Activated T-helper 2 cell treated with anti-CD3 and anti-CD28 coated beads, Interferon-gamma antibody, Interleukin-2, Interleukin-4, amounts not matched to agents 10 μg/mL and 5 μg/mL and 100 μg/mL, durations not matched to agents 14 hours and 24 hours and 36 hours (primary cell): ENCODE results near the gene HOXC5. TPM values are rescaled to one million over a fixed set of nuclear protein-coding genes. Genes with fewer than 3 reads are reported as not detected.
A peak's percentile ranks its signal among the peaks of the same experiment; 100 is the strongest.

Source experiments
- DNase-seq: peaks from one replicate; pipeline ENCODE4 v3.0.0; 2021; ENCODE audit warnings: low spot score
- H3K27ac Mint-ChIP-seq: one replicate; pipeline ENCODE4 v1.8.0; 2021; ENCODE audit warnings: mixed read lengths
- H3K27me3 Mint-ChIP-seq: one replicate; pipeline ENCODE4 v1.8.0; 2021; ENCODE audit warnings: low read depth, mixed read lengths
- H3K36me3 Mint-ChIP-seq: one replicate; pipeline ENCODE4 v1.8.0; 2021; ENCODE audit warnings: low read depth, mixed read lengths
- H3K4me1 Mint-ChIP-seq: one replicate; pipeline ENCODE4 v1.8.0; 2021; ENCODE audit warnings: low read depth, mixed read lengths
- H3K4me3 Mint-ChIP-seq: one replicate; pipeline ENCODE4 v1.8.0; 2021; ENCODE audit warnings: low read depth, mild to moderate bottlenecking, moderate library complexity, mixed read lengths
- H3K9me3 Mint-ChIP-seq: one replicate; pipeline ENCODE4 v1.8.0; 2021; ENCODE audit warnings: mixed read lengths
- intact Hi-C: fragments of 100-400 bp; cut with micrococcal nuclease; formaldehyde crosslinking; loops from one replicate; pipeline ENCODE4 v1.15.1; 2023
- total RNA-seq: library from RNA; stranded (reverse); gene quantifications from 2 replicates; pipeline ENCODE4 v1.2.3, GENCODE V29; 2022

The HOXC5 gene
- total RNA-seq, 1 donor from 2014 or later: not detected

DNA sequence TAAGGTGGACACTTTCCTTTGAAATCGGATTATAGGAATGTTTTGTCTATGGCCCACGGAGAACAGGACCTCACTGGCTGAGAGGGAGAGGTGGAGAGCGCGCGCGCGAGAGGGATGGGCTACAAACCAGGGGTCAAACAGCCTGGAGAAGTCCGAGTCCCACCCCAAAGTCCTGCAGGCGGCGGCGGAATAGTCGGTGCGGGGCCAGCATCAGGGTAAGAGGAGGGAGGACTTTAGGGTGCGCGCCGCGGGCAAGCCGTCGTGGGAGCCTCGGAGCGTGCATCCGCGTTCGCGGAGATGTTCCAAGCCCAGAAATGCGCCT lies 27.4 kb upstream of the HOXC5 start:
- Mint-ChIP-seq H3K4me3 (no peak overlapping the region), H3K4me1 (peaks cover 17% of the 10 kb centered on the region), H3K27ac (no peak overlapping the region), H3K36me3 (no peaks in the 10 kb centered on the region), H3K9me3 (no peaks in the 10 kb centered on the region), H3K27me3 (peaks cover 93% of the 10 kb centered on the region)
- DNase-seq: no peak
- intact Hi-C loops: no loop called here

- intact Hi-C loops: loop anchor here (1.0 to 2.0 kb wide), 2 partner anchors 23 to 195 kb away; partner anchors contain the start of gene HOXC6
- Mint-ChIP-seq H3K36me3 (no peaks in the 10 kb centered on the region), H3K9me3 (no peaks in the 10 kb centered on the region), H3K4me3 (peak overlapping the region; percentile 79), H3K27ac (no peak overlapping the region), H3K27me3 (peaks cover 92% of the 10 kb centered on the region), H3K4me1 (peaks cover 18% of the 10 kb centered on the region)
- DNase-seq: peak; percentile 76
Observed at GRCh38 chr12:54005853-54006558, 26.8 kb upstream of the HOXC5 start.

DNA sequence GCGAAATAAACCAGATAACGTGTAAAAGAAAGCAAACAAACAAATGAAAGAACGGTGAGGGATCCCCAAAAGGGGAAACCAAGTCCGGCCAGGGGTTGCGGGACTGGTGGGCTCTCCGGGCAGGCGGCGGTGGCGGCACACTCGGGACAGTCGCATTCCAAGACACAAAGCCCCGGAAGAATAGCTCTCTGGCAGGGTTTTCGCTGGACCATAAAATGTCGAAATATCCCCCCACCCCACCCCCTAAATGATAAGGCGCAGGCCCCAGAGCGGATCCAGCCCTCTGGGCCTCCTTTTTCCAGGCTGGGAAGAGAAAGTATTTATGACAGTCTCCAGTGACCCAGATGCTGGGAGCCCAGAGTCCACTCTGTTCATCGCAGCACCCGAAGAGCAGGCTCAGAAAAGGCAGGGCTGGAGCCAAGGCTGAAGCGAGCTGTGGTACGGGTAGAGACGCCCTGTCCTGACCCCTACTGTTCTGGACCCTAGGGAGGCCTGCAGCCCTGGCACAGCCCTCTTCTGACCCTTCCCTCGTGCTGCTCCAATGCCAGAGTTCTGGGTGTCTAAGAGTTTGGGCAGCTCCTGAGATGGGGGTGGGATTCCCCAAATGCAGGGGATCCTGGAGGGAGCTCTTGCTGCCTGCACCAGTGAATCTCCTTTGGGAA lies 26.2 kb upstream of the HOXC5 start:
- Mint-ChIP-seq H3K9me3 (no peaks in the 10 kb centered on the region), H3K36me3 (no peaks in the 10 kb centered on the region), H3K27me3 (peaks cover 92% of the 10 kb centered on the region), H3K27ac (no peak overlapping the region), H3K4me1 (peaks cover 20% of the 10 kb centered on the region), H3K4me3 (peak overlapping the region; percentile 79)
- intact Hi-C loops: loop anchor here (1.0 to 2.0 kb wide), 2 partner anchors 22 to 195 kb away; partner anchors contain the start of gene HOXC6
- DNase-seq: no peak

DNA sequence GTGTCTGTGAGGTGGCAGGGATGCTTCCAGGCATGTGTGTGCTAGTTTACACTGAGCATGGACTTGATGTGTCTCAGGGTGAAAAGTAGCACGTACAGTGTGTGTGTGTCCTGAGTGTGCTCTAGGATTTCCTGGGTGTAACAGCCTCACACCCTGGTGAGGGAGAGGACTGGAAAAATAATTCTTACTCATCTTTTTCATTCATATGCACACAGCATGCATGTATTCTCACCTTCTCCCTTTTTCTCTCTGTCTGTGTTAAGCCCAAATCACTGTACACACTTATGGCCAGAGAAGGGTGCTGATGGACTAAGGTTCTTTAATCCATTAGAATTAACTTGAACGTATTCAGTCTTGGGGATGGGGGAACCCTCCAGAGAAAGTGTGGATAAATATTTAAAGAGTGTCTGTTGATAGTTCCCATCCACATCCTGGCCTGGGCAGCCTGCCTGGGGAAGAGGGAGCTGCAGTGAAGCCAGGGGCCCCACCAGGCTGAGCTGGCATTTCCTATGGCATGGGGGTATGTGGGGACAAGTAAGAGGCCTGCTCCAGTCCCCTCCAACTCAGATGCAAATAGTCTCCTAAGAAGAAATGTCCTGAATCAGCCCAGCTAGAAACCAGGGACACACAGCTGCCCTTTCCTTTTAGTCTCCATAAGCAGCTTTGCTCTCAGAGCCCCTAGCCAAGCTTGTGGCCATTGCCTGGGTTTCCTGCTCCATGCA lies 25.2 kb upstream of the HOXC5 start:
- Mint-ChIP-seq H3K4me3 (no peak overlapping the region), H3K9me3 (no peaks in the 10 kb centered on the region), H3K36me3 (no peaks in the 10 kb centered on the region), H3K27me3 (peaks cover 91% of the 10 kb centered on the region), H3K27ac (no peak overlapping the region), H3K4me1 (peaks cover 16% of the 10 kb centered on the region)
- DNase-seq: no peak
- intact Hi-C loops: loop anchor here (2.0 kb wide), 1 partner anchor 21 kb away; the partner anchor contains the start of gene HOXC6

DNA sequence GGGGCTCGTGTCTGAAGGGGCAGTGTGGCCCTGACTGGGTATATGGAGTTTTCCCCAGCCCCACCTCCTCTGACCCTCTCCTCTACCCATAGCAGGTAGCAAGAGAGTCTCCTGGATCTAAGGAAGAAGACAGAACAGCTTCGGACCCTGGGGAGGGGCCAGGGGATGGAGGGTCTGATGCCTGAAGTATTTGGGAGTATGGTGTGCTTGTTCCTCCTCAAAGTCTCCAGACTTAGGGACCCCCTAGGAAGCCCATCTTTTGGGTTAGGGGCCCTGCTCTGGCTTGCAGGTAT lies 24.6 kb upstream of the HOXC5 start:
- peaks cover 91% of the 10 kb centered on the region for H3K27me3 Mint-ChIP-seq
- no peak overlapping the region for H3K4me3 Mint-ChIP-seq
- no peaks in the 10 kb centered on the region for H3K9me3 Mint-ChIP-seq
- no peak overlapping the region for H3K27ac Mint-ChIP-seq
- no peaks in the 10 kb centered on the region for H3K36me3 Mint-ChIP-seq
- no peak for DNase-seq
- intact Hi-C loops: no loop called here
- H3K4me1 Mint-ChIP-seq: peaks cover 16% of the 10 kb centered on the region

GRCh38 chr12:54009171-54010052 lies 23.4 kb upstream of the HOXC5 start:
- no peak overlapping the region for H3K4me3 Mint-ChIP-seq
- peaks cover 16% of the 10 kb centered on the region for H3K4me1 Mint-ChIP-seq
- H3K27me3 Mint-ChIP-seq: peaks cover 89% of the 10 kb centered on the region
- no peaks in the 10 kb centered on the region for H3K36me3 Mint-ChIP-seq
- no peaks in the 10 kb centered on the region for H3K9me3 Mint-ChIP-seq
- no peak for DNase-seq
- intact Hi-C loops: loop anchor here (10.0 kb wide), 2 partner anchors 365 to 1005 kb away; partner anchors contain the start of gene EIF4B
- no peak overlapping the region for H3K27ac Mint-ChIP-seq

- intact Hi-C loops: loop anchor here (10.0 kb wide), 2 partner anchors 364 to 1006 kb away; partner anchors contain the start of gene EIF4B
- Mint-ChIP-seq H3K36me3 (no peaks in the 10 kb centered on the region), H3K4me3 (no peak overlapping the region), H3K9me3 (no peaks in the 10 kb centered on the region), H3K27me3 (peaks cover 90% of the 10 kb centered on the region), H3K4me1 (peaks cover 19% of the 10 kb centered on the region), H3K27ac (no peak overlapping the region)
- DNase-seq: no peak
Observed at GRCh38 chr12:54010053-54010971, 22.5 kb upstream of the HOXC5 start.

DNA sequence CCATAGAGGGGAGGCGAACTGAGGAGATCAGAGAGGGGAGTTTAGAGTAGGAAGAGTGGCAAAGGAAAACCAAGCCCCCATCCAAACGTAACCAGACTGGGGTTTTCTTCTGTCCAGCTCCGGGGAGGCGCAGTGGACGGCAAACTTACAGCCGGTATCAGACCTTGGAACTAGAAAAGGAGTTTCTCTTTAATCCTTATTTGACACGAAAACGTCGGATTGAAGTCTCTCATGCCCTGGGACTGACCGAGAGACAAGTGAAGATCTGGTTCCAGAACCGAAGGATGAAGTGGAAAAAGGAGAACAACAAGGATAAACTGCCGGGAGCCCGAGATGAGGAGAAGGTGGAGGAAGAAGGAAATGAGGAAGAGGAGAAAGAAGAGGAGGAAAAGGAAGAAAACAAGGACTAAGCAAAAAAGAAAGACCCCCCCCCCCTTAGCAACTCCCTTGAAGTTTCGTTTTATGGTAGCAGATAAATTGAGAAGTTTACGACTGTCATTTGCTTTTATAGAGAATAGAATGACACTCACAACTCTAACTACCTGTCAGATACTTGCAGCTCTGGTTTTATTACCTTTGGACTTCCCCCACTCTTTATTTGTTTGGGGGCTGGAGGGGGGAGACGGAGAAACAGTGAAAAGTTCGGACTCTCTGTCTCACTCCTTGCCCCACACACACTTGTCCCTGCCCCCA lies 21.7 kb upstream of the HOXC5 start:
- Mint-ChIP-seq H3K36me3 (no peaks in the 10 kb centered on the region), H3K4me1 (peaks cover 16% of the 10 kb centered on the region), H3K27me3 (peaks cover 87% of the 10 kb centered on the region), H3K4me3 (no peak overlapping the region), H3K9me3 (no peaks in the 10 kb centered on the region), H3K27ac (no peak overlapping the region)
- intact Hi-C loops: loop anchor here (10.0 kb wide), 2 partner anchors 364 to 1006 kb away; partner anchors contain the start of gene EIF4B
- DNase-seq: no peak

DNA sequence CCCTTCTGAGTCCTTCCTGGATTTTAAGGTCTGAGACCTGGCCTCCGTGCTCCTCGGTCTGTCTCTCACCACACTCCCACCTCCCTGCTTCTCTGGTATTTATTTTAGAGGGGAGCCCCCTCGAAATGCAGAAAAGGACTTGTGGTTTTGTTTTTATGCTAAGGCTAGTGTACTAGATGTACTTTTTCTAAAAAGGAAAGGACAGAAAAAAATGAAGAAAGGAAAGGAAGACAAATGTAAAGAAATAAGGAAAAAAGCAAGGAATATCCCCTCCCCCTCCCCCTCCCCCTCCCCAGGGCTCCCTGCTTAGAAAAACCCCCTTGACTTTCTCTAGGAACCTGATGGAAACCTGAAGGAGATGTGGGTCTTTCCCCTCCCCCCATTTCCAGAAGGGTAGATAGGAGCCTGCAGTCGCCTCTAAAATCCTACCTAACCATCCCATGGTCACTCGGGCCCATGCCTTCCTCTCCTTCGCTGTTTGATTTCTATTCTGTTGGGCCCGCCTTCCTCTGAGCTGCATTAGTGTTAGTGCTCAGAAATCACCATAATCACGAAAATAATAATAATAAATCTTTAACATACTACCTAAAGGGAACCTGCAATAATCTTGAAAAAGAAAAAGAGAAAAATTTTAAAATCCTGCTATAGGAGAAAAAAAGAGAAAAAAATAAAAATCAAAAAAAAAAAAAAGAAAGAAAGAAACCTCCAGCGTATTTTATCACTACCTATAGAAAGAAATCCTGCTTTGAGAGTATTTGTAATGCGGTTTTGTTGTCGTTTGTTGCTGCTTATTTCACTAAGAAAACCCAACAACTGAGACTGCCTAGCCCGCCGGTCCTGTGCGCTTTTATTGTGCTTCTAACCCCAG lies 21.0 kb upstream of the HOXC5 start:
- Mint-ChIP-seq H3K27ac (no peak overlapping the region), H3K36me3 (no peaks in the 10 kb centered on the region), H3K27me3 (peaks cover 83% of the 10 kb centered on the region), H3K9me3 (no peaks in the 10 kb centered on the region), H3K4me1 (peaks cover 9% of the 10 kb centered on the region), H3K4me3 (no peak overlapping the region)
- intact Hi-C loops: loop anchor here (10.0 kb wide), 2 partner anchors 363 to 1007 kb away; partner anchors contain the start of gene EIF4B
- DNase-seq: no peak

GRCh38 chr12:54012631-54013409 lies 20.0 kb upstream of the HOXC5 start:
- Mint-ChIP-seq H3K9me3 (no peaks in the 10 kb centered on the region), H3K27ac (no peak overlapping the region), H3K27me3 (peaks cover 81% of the 10 kb centered on the region), H3K4me3 (no peak overlapping the region), H3K4me1 (peaks cover 16% of the 10 kb centered on the region), H3K36me3 (no peaks in the 10 kb centered on the region)
- intact Hi-C loops: loop anchor here (10.0 kb wide), 2 partner anchors 362 to 1008 kb away; partner anchors contain the start of gene EIF4B
- DNase-seq: no peak
